SU-DHL-6 (cell line): ENCODE measurements around the gene FAM78B.

Experiments
- H2AFZ ChIP-seq: fragments of 200-600 bp; sonication (generic); 2 replicates; pipeline ENCODE4 v1.6.1; 2014; ENCODE audit warnings: low read depth, mild to moderate bottlenecking, moderate library complexity, mixed read lengths, antibody characterized with exemption, low read length; ENCODE audit not compliant: severe bottlenecking
- H3F3A ChIP-seq: fragments of 200-600 bp; shearing (Covaris generic); 2 replicates; pipeline ENCODE4 v1.6.0; 2016; ENCODE audit warnings: antibody characterized with exemption, mild to moderate bottlenecking; ENCODE audit not compliant: insufficient read depth
- H3K27ac ChIP-seq: fragments of 200-600 bp; sonication (generic); 2 replicates; pipeline ENCODE4 v1.5.1; 2016; ENCODE audit warnings: low read depth, mild to moderate bottlenecking, low read length, moderate library complexity, mixed read lengths
- H3K27me3 ChIP-seq: fragments of 200-600 bp; sonication (generic), shearing (Covaris generic); 2 replicates; pipeline ENCODE4 v1.6.0; 2014; ENCODE audit warnings: mild to moderate bottlenecking, low read length
- H3K36me3 ChIP-seq: fragments of 200-600 bp; sonication (generic); 2 replicates; pipeline ENCODE4 v1.6.1; 2014; ENCODE audit warnings: mild to moderate bottlenecking, low read length, mixed read lengths
- H3K4me2 ChIP-seq: fragments of 300-600, 200-600 bp; shearing (Covaris generic), sonication (generic); 2 replicates; pipeline ENCODE4 v1.6.0; 2014; ENCODE audit warnings: low read length, low read depth, mild to moderate bottlenecking; ENCODE audit not compliant: poor library complexity, severe bottlenecking
- H3K4me3 ChIP-seq: fragments of 200-600 bp; sonication (generic); 2 replicates; pipeline ENCODE4 v1.5.1; 2014; ENCODE audit warnings: antibody characterized with exemption, low read length, mild to moderate bottlenecking, mixed read lengths; ENCODE audit not compliant: insufficient read depth, poor library complexity, severe bottlenecking
- H3K79me2 ChIP-seq: fragments of 200-600 bp; sonication (generic); 2 replicates; pipeline ENCODE4 v1.6.1; 2014; ENCODE audit warnings: mild to moderate bottlenecking, low read length, moderate library complexity; ENCODE audit not compliant: insufficient read depth
- H3K9ac ChIP-seq: fragments of 200-600 bp; sonication (generic); 2 replicates; pipeline ENCODE4 v1.7.0; 2014; ENCODE audit warnings: mild to moderate bottlenecking, low read length
- H3K9me2 ChIP-seq: fragments of 200-600 bp; sonication (generic); replicated peaks from 2 replicates; pipeline ENCODE4 v1.6.1; 2014; ENCODE audit warnings: low read length; ENCODE audit not compliant: insufficient read depth
- H3K9me3 ChIP-seq: fragments of 200-600 bp; sonication (generic); 2 replicates; pipeline ENCODE4 v1.6.1; 2014; ENCODE audit warnings: low read length, mixed read lengths; ENCODE audit not compliant: insufficient read depth
- H4K20me1 ChIP-seq: fragments of 200-600 bp; sonication (generic); 2 replicates; pipeline ENCODE4 v1.6.1; 2014; ENCODE audit warnings: low read depth, mild to moderate bottlenecking, antibody characterized with exemption, low read length, moderate library complexity, mixed read lengths
- CTCF ChIP-seq: fragments of 200-600 bp; sonication (generic); IDR thresholded peaks from one replicate; pipeline ENCODE4 v1.5.1; 2017; ENCODE audit warnings: antibody characterized with exemption, mild to moderate bottlenecking, low read length, moderate library complexity; ENCODE audit not compliant: insufficient read depth, poor library complexity, severe bottlenecking
- EZH2phosphoT487 ChIP-seq: fragments of 200-600 bp; sonication (generic), shearing (Covaris generic); conservative IDR thresholded peaks from 2 replicates; pipeline ENCODE4 v1.6.1; 2018; ENCODE audit warnings: mild to moderate bottlenecking, antibody characterized with exemption, low read length, moderate library complexity, mixed read lengths

The FAM78B gene

GRCh38 chr1:166066107-166066506 lies 100.7 kb downstream of the FAM78B start:
- TF ChIP-seq CTCF (no peak), EZH2phosphoT487 (no peak)
- Histone ChIP-seq H3F3A (no peaks in the 10 kb centered on the region), H3K79me2 (no peaks in the 10 kb centered on the region), H3K27ac (no peak overlapping the region), H3K9me2 (no peaks in the 10 kb centered on the region), H3K4me3 (no peak overlapping the region), H3K9ac (no peak overlapping the region), H3K27me3 (no peaks in the 10 kb centered on the region), H3K36me3 (no peaks in the 10 kb centered on the region), H3K4me2 (no peak overlapping the region), H4K20me1 (no peaks in the 10 kb centered on the region), H3K9me3 (no peaks in the 10 kb centered on the region), H2AFZ (no peak overlapping the region)

GRCh38 chr1:166064951-166065350 lies 101.8 kb downstream of the FAM78B start:
- Histone ChIP-seq H4K20me1 (no peaks in the 10 kb centered on the region), H3K79me2 (no peaks in the 10 kb centered on the region), H3K9ac (no peak overlapping the region), H3F3A (no peaks in the 10 kb centered on the region), H3K36me3 (no peaks in the 10 kb centered on the region), H3K9me3 (no peaks in the 10 kb centered on the region), H3K4me2 (no peak overlapping the region), H2AFZ (no peak overlapping the region), H3K9me2 (no peaks in the 10 kb centered on the region), H3K4me3 (no peak overlapping the region), H3K27ac (no peak overlapping the region), H3K27me3 (no peaks in the 10 kb centered on the region)
- TF ChIP-seq EZH2phosphoT487 (no peak), CTCF (no peak)

- no peak overlapping the region for H3K27ac ChIP-seq
- no peaks in the 10 kb centered on the region for H3K79me2 ChIP-seq
- no peaks in the 10 kb centered on the region for H3K9me3 ChIP-seq
- H4K20me1 ChIP-seq: no peaks in the 10 kb centered on the region
- TF ChIP-seq EZH2phosphoT487 (no peak), CTCF (no peak)
- no peaks in the 10 kb centered on the region for H3K9me2 ChIP-seq
- no peak overlapping the region for H3K4me3 ChIP-seq
- H3K27me3 ChIP-seq: no peaks in the 10 kb centered on the region
- no peak overlapping the region for H3K4me2 ChIP-seq
- no peaks in the 10 kb centered on the region for H3K36me3 ChIP-seq
- no peak overlapping the region for H3K9ac ChIP-seq
- H2AFZ ChIP-seq: no peak overlapping the region
- no peaks in the 10 kb centered on the region for H3F3A ChIP-seq
These were observed 102.4 kb downstream of the FAM78B start for GRCh38 chr1:166064313-166064926.
